Measurements from ENCODE around the gene PCDH12. TPM values are rescaled to one million over a fixed set of nuclear protein-coding genes. Genes with fewer than 3 reads are reported as not detected.

Gene PCDH12
- total RNA-seq, 1 donor from 2014 or later = 0.61 TPM

- DNase-seq (ENCODE audit: low read depth, low spot score) = no peak
- Mint-ChIP-seq H3K36me3 (ENCODE audit: low read depth) (peaks cover 13% of the 10 kb centered on the region), H3K9me3 (no peaks in the 10 kb centered on the region), H3K27me3 (ENCODE audit: low read depth) (no peaks in the 10 kb centered on the region), H3K4me1 (peaks cover 10% of the 10 kb centered on the region), H3K4me3 (no peak overlapping the region), H3K27ac (ENCODE audit: unreplicated experiment) (no peak overlapping the region)
- TF ChIP-seq, protein P1, sequence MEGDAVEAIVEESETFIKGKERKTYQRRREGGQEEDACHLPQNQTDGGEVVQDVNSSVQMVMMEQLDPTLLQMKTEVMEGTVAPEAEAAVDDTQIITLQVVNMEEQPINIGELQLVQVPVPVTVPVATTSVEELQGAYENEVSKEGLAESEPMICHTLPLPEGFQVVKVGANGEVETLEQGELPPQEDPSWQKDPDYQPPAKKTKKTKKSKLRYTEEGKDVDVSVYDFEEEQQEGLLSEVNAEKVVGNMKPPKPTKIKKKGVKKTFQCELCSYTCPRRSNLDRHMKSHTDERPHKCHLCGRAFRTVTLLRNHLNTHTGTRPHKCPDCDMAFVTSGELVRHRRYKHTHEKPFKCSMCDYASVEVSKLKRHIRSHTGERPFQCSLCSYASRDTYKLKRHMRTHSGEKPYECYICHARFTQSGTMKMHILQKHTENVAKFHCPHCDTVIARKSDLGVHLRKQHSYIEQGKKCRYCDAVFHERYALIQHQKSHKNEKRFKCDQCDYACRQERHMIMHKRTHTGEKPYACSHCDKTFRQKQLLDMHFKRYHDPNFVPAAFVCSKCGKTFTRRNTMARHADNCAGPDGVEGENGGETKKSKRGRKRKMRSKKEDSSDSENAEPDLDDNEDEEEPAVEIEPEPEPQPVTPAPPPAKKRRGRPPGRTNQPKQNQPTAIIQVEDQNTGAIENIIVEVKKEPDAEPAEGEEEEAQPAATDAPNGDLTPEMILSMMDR (conservative IDR thresholded peaks at IDR 0.05) = no peak
Measured at GRCh38 chr5:141989720-141990119, 31.7 kb upstream of the PCDH12 start.

DNA sequence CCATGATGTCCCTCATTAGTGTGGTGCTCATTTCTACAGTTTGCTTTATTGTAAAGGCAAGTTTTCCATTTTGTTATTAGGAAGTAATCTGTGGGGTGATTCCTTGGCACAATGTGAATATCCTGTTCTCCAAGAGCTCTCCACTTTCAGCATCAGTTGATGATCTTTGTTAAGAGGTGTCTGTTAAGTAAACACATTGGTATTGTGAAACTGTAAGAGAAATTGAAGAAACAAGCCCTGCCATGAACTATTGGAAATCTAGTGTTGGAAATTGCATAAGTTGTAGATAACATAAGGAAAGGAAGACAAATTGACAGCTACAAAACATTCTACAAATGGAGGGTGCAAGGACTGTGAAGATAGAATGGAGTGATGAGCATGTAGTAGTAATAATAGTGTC lies 28.1 kb upstream of the PCDH12 start:
- H3K36me3 Mint-ChIP-seq (ENCODE audit: low read depth) = peaks cover 10% of the 10 kb centered on the region
- H3K4me3 Mint-ChIP-seq = no peak overlapping the region
- no peak overlapping the region for H3K27ac Mint-ChIP-seq (ENCODE audit: unreplicated experiment)
- no peaks in the 10 kb centered on the region for H3K9me3 Mint-ChIP-seq
- H3K4me1 Mint-ChIP-seq = no peaks in the 10 kb centered on the region
- TF ChIP-seq, protein P1 (conservative IDR thresholded peaks at IDR 0.05) = no peak
- no peaks in the 10 kb centered on the region for H3K27me3 Mint-ChIP-seq (ENCODE audit: low read depth)
- no peak for DNase-seq (ENCODE audit: low read depth, low spot score)

DNA sequence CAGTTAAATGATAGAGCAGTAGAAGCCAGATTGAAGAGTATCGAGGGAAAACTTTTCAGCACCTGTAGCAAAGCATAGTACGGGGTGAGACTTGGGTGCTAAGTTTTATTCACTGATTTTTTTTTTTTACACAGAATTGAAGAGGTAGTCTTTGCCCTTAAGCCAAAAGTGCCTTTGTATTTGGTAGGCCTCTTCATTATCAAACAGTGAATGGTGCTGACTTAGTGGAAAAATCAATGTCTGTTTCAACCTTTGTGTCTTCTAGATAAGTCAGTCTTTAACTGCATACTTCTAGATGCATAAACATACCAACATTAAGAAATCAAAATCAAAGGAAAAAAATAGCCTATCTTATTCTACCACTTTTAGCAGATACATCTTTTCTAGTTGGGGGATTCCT lies 24.6 kb upstream of the PCDH12 start:
- no peak overlapping the region for H3K27ac Mint-ChIP-seq (ENCODE audit: unreplicated experiment)
- no peaks in the 10 kb centered on the region for H3K27me3 Mint-ChIP-seq (ENCODE audit: low read depth)
- peaks cover 12% of the 10 kb centered on the region for H3K36me3 Mint-ChIP-seq (ENCODE audit: low read depth)
- H3K4me1 Mint-ChIP-seq = no peaks in the 10 kb centered on the region
- H3K4me3 Mint-ChIP-seq = no peak overlapping the region
- H3K9me3 Mint-ChIP-seq = no peaks in the 10 kb centered on the region
- TF ChIP-seq, protein P1 (conservative IDR thresholded peaks at IDR 0.05) = no peak
- no peak for DNase-seq (ENCODE audit: low read depth, low spot score)

- Mint-ChIP-seq H3K9me3 (no peaks in the 10 kb centered on the region), H3K4me3 (no peak overlapping the region), H3K27me3 (ENCODE audit: low read depth) (no peaks in the 10 kb centered on the region), H3K36me3 (ENCODE audit: low read depth) (peaks cover 14% of the 10 kb centered on the region), H3K27ac (ENCODE audit: unreplicated experiment) (no peak overlapping the region), H3K4me1 (peaks cover 4% of the 10 kb centered on the region)
- DNase-seq (ENCODE audit: low read depth, low spot score) = no peak
- TF ChIP-seq, protein P1 (conservative IDR thresholded peaks at IDR 0.05) = no peak
Measured at GRCh38 chr5:141978389-141978788, 20.4 kb upstream of the PCDH12 start.

GRCh38 chr5:141976176-141976575 lies 18.2 kb upstream of the PCDH12 start:
- Mint-ChIP-seq H3K27me3 (ENCODE audit: low read depth) (no peaks in the 10 kb centered on the region), H3K27ac (ENCODE audit: unreplicated experiment) (no peak overlapping the region), H3K9me3 (no peaks in the 10 kb centered on the region), H3K36me3 (ENCODE audit: low read depth) (peaks cover 10% of the 10 kb centered on the region), H3K4me1 (peaks cover 4% of the 10 kb centered on the region), H3K4me3 (no peak overlapping the region)
- no peak for DNase-seq (ENCODE audit: low read depth, low spot score)
- TF ChIP-seq, protein P1 (conservative IDR thresholded peaks at IDR 0.05) = no peak
